HEK293 (cell line): ENCODE results near the gene ARMCX6.

ENCODE experiments used
- CTCF ChIP-seq: fragments of 450-650 bp; formaldehyde crosslinking; IDR thresholded peaks from 2 replicates; pipeline ENCODE4 v1.5.1; 2016; ENCODE audit warnings: missing biosample characterization, missing genetic modification characterization
- KLF7 ChIP-seq: fragments of 450-650 bp; formaldehyde crosslinking; IDR thresholded peaks from 2 replicates; pipeline ENCODE4 v1.5.1; 2016; ENCODE audit warnings: missing biosample characterization, missing genetic modification characterization, borderline replicate concordance
- PRDM1 ChIP-seq: fragments of 450-650 bp; formaldehyde crosslinking; IDR thresholded peaks from 2 replicates; pipeline ENCODE4; 2016; ENCODE audit warnings: missing biosample characterization, missing genetic modification characterization
- PRDM4 ChIP-seq: fragments of 450-650 bp; formaldehyde crosslinking; IDR thresholded peaks from 2 replicates; pipeline ENCODE4 v1.5.1; 2017; ENCODE audit warnings: missing biosample characterization, missing genetic modification characterization
- ZBTB7A ChIP-seq: fragments of 450-650 bp; formaldehyde crosslinking; IDR thresholded peaks from 2 replicates; pipeline ENCODE4 v1.5.1; 2016; ENCODE audit warnings: low read depth, missing biosample characterization, missing genetic modification characterization
- ZNF274 ChIP-seq, 2 experiments: fragments of 200-500 bp in 1 of 2; fragments of 450-650 bp in 1 of 2; sonication (Bioruptor generic) in 1 of 2; formaldehyde crosslinking in 1 of 2; IDR thresholded peaks; 2 replicates each; pipeline versions ENCODE4 v1.5.1 to v1.6.1; 2014 to 2016; ENCODE audit warnings: borderline replicate concordance in 1 of 2, inconsistent platforms in 1 of 2, low read length in 1 of 2, missing biosample characterization in 1 of 2, missing genetic modification characterization in 1 of 2
- ZNF423 ChIP-seq: fragments of 450-650 bp; formaldehyde crosslinking; IDR thresholded peaks from 2 replicates; pipeline ENCODE4 v1.5.1; 2016; ENCODE audit warnings: missing biosample characterization, missing genetic modification characterization
- ZNF580 ChIP-seq: fragments of 450-650 bp; formaldehyde crosslinking; IDR thresholded peaks from 2 replicates; pipeline ENCODE4 v1.5.1; 2016; ENCODE audit warnings: missing biosample characterization, missing genetic modification characterization
- ZNF600 ChIP-seq: fragments of 450-650 bp; formaldehyde crosslinking; IDR thresholded peaks from 2 replicates; pipeline ENCODE4 v1.5.1; 2016; ENCODE audit warnings: missing biosample characterization, missing genetic modification characterization
- ZNF660 ChIP-seq: fragments of 450-650 bp; IDR thresholded peaks from 2 replicates; pipeline ENCODE4 v1.5.1; 2018; ENCODE audit warnings: missing biosample characterization, mild to moderate bottlenecking, missing genetic modification characterization
- ZNF777 ChIP-seq: fragments of 450-650 bp; formaldehyde crosslinking; IDR thresholded peaks from 2 replicates; pipeline ENCODE4 v1.5.1; 2017; ENCODE audit warnings: missing biosample characterization, missing genetic modification characterization, borderline replicate concordance
- ZSCAN5A ChIP-seq: fragments of 450-650 bp; formaldehyde crosslinking; IDR thresholded peaks from 2 replicates; pipeline ENCODE4 v1.5.1; 2016; ENCODE audit warnings: missing biosample characterization, missing genetic modification characterization
- TF ChIP-seq, protein P1 (sequence below): fragments of 450-650 bp; formaldehyde crosslinking; IDR thresholded peaks from 2 replicates; pipeline ENCODE4 v1.5.1; 2016; ENCODE audit warnings: missing biosample characterization, missing genetic modification characterization, low read depth

DNA sequence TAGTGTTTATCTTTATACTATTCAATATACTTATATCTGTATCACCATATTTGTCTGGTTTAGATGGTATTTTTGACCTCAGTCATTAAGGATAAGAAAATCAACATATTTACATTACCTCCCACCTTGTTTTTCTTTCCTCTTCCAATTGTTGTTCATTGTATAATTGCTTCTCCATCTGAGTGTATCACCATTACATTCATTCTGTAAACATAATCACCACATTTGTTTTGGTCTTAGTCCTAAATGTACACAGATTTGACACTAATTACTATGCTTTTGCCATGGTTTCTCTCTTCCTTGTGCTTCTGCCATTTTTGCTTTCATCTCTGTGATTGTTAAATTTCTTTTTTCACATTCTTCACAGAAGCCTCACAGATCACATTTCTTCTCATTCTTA, 12.7 kb downstream of the ARMCX6 start:
- TF ChIP-seq PRDM4 (tag by site-specific recombination) (no peak), ZNF580 (no peak), CTCF (tag by site-specific recombination) (no peak), ZNF777 (tag by site-specific recombination) (no peak), ZNF660 (no peak), ZNF600 (tag by site-specific recombination) (no peak), ZNF274 (IDR thresholded peaks at IDR 0.05; ENCODE audit: low read length) (no peak), ZNF274 (tag by site-specific recombination; IDR thresholded peaks at IDR 0.05; ENCODE audit: borderline replicate concordance) (no peak), ZNF423 (no peak), ZSCAN5A (tag by site-specific recombination) (no peak), PRDM1 (tag by site-specific recombination) (no peak), ZBTB7A (tag by site-specific recombination) (no peak), KLF7 (no peak)
- TF ChIP-seq, protein P1, sequence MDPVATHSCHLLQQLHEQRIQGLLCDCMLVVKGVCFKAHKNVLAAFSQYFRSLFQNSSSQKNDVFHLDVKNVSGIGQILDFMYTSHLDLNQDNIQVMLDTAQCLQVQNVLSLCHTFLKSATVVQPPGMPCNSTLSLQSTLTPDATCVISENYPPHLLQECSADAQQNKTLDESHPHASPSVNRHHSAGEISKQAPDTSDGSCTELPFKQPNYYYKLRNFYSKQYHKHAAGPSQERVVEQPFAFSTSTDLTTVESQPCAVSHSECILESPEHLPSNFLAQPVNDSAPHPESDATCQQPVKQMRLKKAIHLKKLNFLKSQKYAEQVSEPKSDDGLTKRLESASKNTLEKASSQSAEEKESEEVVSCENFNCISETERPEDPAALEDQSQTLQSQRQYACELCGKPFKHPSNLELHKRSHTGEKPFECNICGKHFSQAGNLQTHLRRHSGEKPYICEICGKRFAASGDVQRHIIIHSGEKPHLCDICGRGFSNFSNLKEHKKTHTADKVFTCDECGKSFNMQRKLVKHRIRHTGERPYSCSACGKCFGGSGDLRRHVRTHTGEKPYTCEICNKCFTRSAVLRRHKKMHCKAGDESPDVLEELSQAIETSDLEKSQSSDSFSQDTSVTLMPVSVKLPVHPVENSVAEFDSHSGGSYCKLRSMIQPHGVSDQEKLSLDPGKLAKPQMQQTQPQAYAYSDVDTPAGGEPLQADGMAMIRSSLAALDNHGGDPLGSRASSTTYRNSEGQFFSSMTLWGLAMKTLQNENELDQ (tag by site-specific recombination), result no peak
